Upper lobe of left lung (tissue), 6 donors: ENCODE data around the gene CLRN3. TPM values are rescaled to one million over a fixed set of nuclear protein-coding genes. Genes with fewer than 3 reads are reported as not detected.
A peak's percentile ranks its signal among the peaks of the same experiment; 100 is the strongest.

Source experiments
- ATAC-seq, 2 donors: fragments of 200-7000 bp; cut with Tn5 transposase; one replicate each; pipeline ENCODE4 v1.9.1; 2022; ENCODE audit warnings: mild to moderate bottlenecking in 2 of 2, moderate library complexity in 2 of 2; ENCODE audit not compliant: low FRiP score in 2 of 2
- DNase-seq, 2 donors: peaks; one replicate each; pipeline ENCODE4 v3.0.0-alpha.2; 2019 to 2020
- H3K27ac ChIP-seq, 4 donors: fragments of 200-600 bp; sonication (generic); one replicate each; pipeline ENCODE4 v1.5.1; 2016 to 2019
- H3K27me3 ChIP-seq, 4 donors: fragments of 200-600 bp; sonication (generic); one replicate each; pipeline ENCODE4 v1.5.1; 2017 to 2019
- H3K36me3 ChIP-seq, 4 donors: fragments of 200-600 bp; sonication (generic); one replicate each; pipeline ENCODE4 v1.5.1; 2016 to 2019
- H3K4me1 ChIP-seq, 4 donors: fragments of 200-600 bp; sonication (generic); one replicate each; pipeline ENCODE4 v1.5.1; 2018 to 2019
- H3K4me3 ChIP-seq, 4 donors: fragments of 200-600 bp; sonication (generic); one replicate each; pipeline ENCODE4 v1.5.1; 2017 to 2019; ENCODE audit warnings: mild to moderate bottlenecking in 2 of 4, moderate library complexity in 1 of 4
- H3K9me3 ChIP-seq, 4 donors: fragments of 200-600 bp; sonication (generic); one replicate each; pipeline ENCODE4 v1.5.1; 2018 to 2019
- EP300 ChIP-seq, 4 donors: sonication (generic); formaldehyde crosslinking; IDR thresholded peaks; one replicate each; pipeline ENCODE4 v1.5.1; 2017; ENCODE audit warnings: antibody characterized with exemption in 4 of 4, control low read depth in 2 of 4
- POLR2A ChIP-seq, 4 donors: fragments of 450-650 bp; IDR thresholded peaks; one replicate each; pipeline ENCODE4 v1.5.1; 2016 to 2017; ENCODE audit warnings: antibody characterized with exemption in 4 of 4, mild to moderate bottlenecking in 2 of 4
- POLR2AphosphoS5 ChIP-seq, 2 donors: sonication (generic); formaldehyde crosslinking; IDR thresholded peaks; one replicate each; pipeline ENCODE4 v1.5.1; 2017; ENCODE audit warnings: antibody characterized with exemption in 2 of 2
- WGBS, 2 donors: methylation state at CpG; one replicate each; pipeline ENCODE4 v1.1.5; 2017 to 2018; 5-methylcytosine and 5-hydroxymethylcytosine counted together
- total RNA-seq, 6 donors: library from RNA; depleted of rRNA in 4 of 6; stranded (reverse); fragments of >200 nt in 4 of 6; gene quantifications; one replicate each; pipeline versions ENCODE4 v1.1.0 to v1.2.1, GENCODE V29; 2016 to 2021
- TF ChIP-seq, protein P1 (sequence below), 6 experiments: fragments of 450-650 bp in 4 of 6; fragments of 200-600 bp in 2 of 6; sonication (generic) in 2 of 6; IDR thresholded peaks; one replicate each; pipeline ENCODE4 v1.5.1; 2016 to 2019; ENCODE audit warnings: antibody characterized with exemption in 6 of 6
- donor health status: DM: no; HTN: no; CAD: no; lungs with moderate emphysema.
- donor health status: DM: no; HTN: yes; CAD: no; lungs with severe emphysema.

The CLRN3 gene
- total RNA-seq, 6 donors from 2014 or later, result 0.37 to 0.49 TPM; not detected in 4

DNA sequence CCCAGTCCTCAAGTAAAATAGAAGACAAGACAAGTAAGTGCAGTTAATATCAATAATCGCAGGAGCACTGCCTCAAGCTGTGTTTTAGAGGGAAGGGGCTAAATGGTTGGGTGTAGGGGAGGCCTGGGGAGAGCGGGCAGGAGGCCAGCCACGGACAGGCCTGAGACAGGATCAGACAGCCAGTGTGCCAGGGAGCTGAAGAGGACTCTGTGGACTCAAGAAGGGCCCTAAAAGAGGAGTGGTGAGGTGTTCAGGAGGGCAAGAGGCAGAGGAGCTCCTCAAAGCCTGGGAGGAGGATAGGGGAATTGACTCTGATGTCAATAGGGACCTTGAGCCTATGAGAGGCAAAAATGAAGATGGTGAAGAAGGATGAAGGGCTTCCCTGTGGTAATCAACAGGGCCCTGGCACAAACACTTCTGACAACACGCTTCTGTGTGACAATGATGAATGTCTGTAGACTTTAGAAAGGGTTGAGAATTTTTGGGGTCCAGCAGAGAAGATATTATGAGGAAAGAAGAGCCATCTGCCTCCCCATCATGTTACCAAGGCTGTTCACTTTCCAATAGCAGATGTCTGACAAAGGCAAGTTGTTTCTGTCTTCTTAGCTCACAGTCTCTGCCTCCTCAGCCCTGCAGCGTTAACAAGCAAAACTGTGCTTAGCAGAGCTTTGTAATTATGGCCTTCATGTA lies 11.7 kb upstream of the CLRN3 start:
- H3K27ac ChIP-seq, result no peak overlapping the region
- H3K4me1 ChIP-seq, result peaks cover 14 to 24% (median 20%) of the 10 kb centered on the region in 4 donors
- H3K36me3 ChIP-seq, result no peaks in the 10 kb centered on the region
- DNase-seq (no peak), ATAC-seq (no peak)
- TF ChIP-seq POLR2A (IDR thresholded peaks at IDR 0.05) (no peak), EP300 (IDR thresholded peaks at IDR 0.05) (no peak), POLR2AphosphoS5 (IDR thresholded peaks at IDR 0.05) (no peak)
- TF ChIP-seq, protein P1, sequence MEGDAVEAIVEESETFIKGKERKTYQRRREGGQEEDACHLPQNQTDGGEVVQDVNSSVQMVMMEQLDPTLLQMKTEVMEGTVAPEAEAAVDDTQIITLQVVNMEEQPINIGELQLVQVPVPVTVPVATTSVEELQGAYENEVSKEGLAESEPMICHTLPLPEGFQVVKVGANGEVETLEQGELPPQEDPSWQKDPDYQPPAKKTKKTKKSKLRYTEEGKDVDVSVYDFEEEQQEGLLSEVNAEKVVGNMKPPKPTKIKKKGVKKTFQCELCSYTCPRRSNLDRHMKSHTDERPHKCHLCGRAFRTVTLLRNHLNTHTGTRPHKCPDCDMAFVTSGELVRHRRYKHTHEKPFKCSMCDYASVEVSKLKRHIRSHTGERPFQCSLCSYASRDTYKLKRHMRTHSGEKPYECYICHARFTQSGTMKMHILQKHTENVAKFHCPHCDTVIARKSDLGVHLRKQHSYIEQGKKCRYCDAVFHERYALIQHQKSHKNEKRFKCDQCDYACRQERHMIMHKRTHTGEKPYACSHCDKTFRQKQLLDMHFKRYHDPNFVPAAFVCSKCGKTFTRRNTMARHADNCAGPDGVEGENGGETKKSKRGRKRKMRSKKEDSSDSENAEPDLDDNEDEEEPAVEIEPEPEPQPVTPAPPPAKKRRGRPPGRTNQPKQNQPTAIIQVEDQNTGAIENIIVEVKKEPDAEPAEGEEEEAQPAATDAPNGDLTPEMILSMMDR (IDR thresholded peaks at IDR 0.05), result no peak
- no peak overlapping the region for H3K4me3 ChIP-seq
- H3K9me3 ChIP-seq, result no peaks in the 10 kb centered on the region
- H3K27me3 ChIP-seq, result no peaks in the 10 kb centered on the region
- WGBS, 2 donors, result 90 to 99% methylated on average over 5 of the region's 5 CpGs

DNA sequence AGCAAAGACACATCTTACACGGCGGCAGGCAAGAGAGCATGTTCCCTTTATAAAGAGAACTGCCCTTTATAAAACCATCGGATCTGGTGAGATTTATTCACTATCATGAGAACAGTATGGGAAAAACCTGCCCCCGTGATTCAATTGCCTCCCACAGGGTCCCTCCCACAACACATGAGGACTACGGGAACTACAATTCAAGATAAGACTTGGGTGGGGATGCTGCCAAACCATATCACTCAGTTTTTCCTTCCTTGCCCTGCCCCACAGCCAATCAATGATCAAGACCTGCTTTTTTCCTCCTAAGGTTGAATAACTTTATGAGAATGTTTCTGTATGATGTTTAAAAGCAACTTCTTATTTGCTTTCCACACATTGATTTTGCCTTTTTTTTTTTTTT lies 11.0 kb upstream of the CLRN3 start:
- DNase-seq (no peak), ATAC-seq (no peak)
- no peaks in the 10 kb centered on the region for H3K36me3 ChIP-seq
- TF ChIP-seq POLR2AphosphoS5 (IDR thresholded peaks at IDR 0.05) (no peak), EP300 (IDR thresholded peaks at IDR 0.05) (no peak), POLR2A (IDR thresholded peaks at IDR 0.05) (no peak)
- TF ChIP-seq, protein P1 (IDR thresholded peaks at IDR 0.05), result no peak
- no peaks in the 10 kb centered on the region for H3K9me3 ChIP-seq
- H3K27me3 ChIP-seq, result no peaks in the 10 kb centered on the region
- H3K4me3 ChIP-seq, result no peak overlapping the region
- H3K4me1 ChIP-seq, result peaks cover 7 to 21% (median 19%) of the 10 kb centered on the region in 4 donors
- WGBS, 2 donors, result 70 to 82% methylated on average over 5 of the region's 5 CpGs
- H3K27ac ChIP-seq, result no peak overlapping the region

DNA sequence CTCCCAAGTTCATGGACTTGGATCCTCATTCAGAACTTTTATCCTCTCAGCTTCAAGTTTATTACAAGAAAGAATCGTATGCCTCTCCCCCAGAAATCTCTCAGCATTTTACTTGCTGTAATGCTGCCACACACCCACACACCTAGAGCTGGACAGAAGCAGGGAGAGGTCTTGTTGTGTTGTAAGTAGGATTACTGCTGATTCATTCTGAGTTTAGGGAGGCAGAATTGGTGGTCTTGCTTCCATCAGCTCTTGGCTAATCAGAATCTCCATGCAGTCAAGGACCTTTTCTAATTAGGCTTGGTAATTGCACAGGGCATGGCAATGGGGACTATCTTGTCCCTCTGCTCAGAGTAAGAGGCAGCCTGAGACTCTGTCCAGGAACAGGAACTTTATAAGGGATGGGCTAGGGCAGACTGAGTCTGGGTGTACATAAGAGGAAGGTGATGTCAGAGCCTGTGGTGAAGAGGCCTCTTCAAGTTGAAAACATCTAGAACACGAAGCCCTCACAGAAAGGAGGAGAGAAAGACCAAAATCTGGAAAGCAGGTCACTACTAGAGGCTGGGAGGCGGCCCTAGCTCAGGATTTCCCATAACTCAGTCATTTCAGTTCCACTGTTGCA lies 7.1 kb upstream of the CLRN3 start:
- TF ChIP-seq EP300 (IDR thresholded peaks at IDR 0.05), result no peak
- no peak for TF ChIP-seq POLR2A (IDR thresholded peaks at IDR 0.05)
- no peak for TF ChIP-seq POLR2AphosphoS5 (IDR thresholded peaks at IDR 0.05)
- TF ChIP-seq, protein P1 (IDR thresholded peaks at IDR 0.05), result no peak
- Histone ChIP-seq H3K27ac (peak overlapping the region in 1 of 4 donors; percentile 14), H3K4me1 (no peaks in the 10 kb centered on the region), H3K36me3 (no peaks in the 10 kb centered on the region), H3K9me3 (no peaks in the 10 kb centered on the region), H3K4me3 (no peak overlapping the region), H3K27me3 (no peaks in the 10 kb centered on the region)
- ATAC-seq (peak; percentile 34 to 87), DNase-seq (peak in 1 of 2 donors; percentile 52)
- WGBS, 2 donors, result 63 to 73% methylated on average over 3 of the region's 3 CpGs

DNA sequence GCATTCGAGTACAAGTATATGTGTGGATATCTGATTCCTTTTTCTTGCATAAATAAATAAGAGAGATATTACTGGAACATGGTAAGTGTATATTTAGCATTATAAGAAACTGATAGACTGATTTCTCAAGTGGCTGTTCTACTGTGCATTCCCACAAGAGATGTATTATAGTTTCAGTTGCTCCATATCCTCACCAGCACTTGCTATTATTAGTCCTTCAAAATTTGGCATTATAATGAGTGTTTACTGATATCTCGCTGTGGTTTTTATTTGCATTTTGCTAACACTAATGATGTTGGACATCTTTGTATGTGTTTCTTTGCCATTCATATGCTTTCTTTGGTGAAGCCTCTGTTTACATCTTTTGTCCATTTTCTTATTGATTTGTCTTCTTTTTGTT lies 4.4 kb upstream of the CLRN3 start:
- H3K9me3 ChIP-seq, result no peaks in the 10 kb centered on the region
- 84 to 89% methylated on average over 2 of the region's 2 CpGs for WGBS, 2 donors
- H3K27me3 ChIP-seq, result no peaks in the 10 kb centered on the region
- DNase-seq (no peak), ATAC-seq (no peak)
- H3K4me3 ChIP-seq, result no peak overlapping the region
- TF ChIP-seq POLR2A (IDR thresholded peaks at IDR 0.05) (no peak), EP300 (IDR thresholded peaks at IDR 0.05) (no peak), POLR2AphosphoS5 (IDR thresholded peaks at IDR 0.05) (no peak)
- TF ChIP-seq, protein P1 (IDR thresholded peaks at IDR 0.05), result no peak
- H3K27ac ChIP-seq, result no peak overlapping the region
- no peaks in the 10 kb centered on the region for H3K36me3 ChIP-seq
- no peaks in the 10 kb centered on the region for H3K4me1 ChIP-seq
